ENCODE measurements around the gene PMCH.
"Not testable (repeated sequence)": the region's sequence is repeated elsewhere in the genome, so short reads cannot be mapped to it uniquely, and the experiment has no call there.

PMCH gene

GRCh38 chr12:102197789-102198188, at the start of gene PMCH:
PMCH (minus strand) TSS chr12:102197833; CDS start chr12:102197770, 63 bp downstream.
- no peak for DNase-seq (ENCODE audit: low read depth)

- not testable (repeated sequence) for DNase-seq (ENCODE audit: low read depth)
Observed at GRCh38 chr12:102240859-102241258, 43.2 kb upstream of the PMCH start.

- no peak for DNase-seq (ENCODE audit: low read depth)
Observed at GRCh38 chr12:102234599-102234998, 37.0 kb upstream of the PMCH start.

GRCh38 chr12:102232446-102232845, 34.8 kb upstream of the PMCH start:
- peak; percentile 63 for DNase-seq (ENCODE audit: low read depth)

- DNase-seq (ENCODE audit: low read depth) = no peak
Observed at GRCh38 chr12:102232036-102232435, 34.4 kb upstream of the PMCH start.

- no peak for DNase-seq (ENCODE audit: low read depth)
Observed at GRCh38 chr12:102227954-102228353, 30.3 kb upstream of the PMCH start.

GRCh38 chr12:102220736-102221135, 23.1 kb upstream of the PMCH start:
- DNase-seq (ENCODE audit: low read depth) = no peak

- DNase-seq (ENCODE audit: low read depth) = peak; percentile 20
Observed at GRCh38 chr12:102215992-102216691, 18.5 kb upstream of the PMCH start.

- no peak for DNase-seq (ENCODE audit: low read depth)
Observed at GRCh38 chr12:102204025-102204424, 6.4 kb upstream of the PMCH start.

- DNase-seq (ENCODE audit: low read depth) = no peak
Observed at GRCh38 chr12:102202556-102202955, 4.9 kb upstream of the PMCH start.

GRCh38 chr12:102201436-102202061, 3.9 kb upstream of the PMCH start:
- DNase-seq (ENCODE audit: low read depth) = no peak

- DNase-seq (ENCODE audit: low read depth) = no peak
Observed at GRCh38 chr12:102195826-102196225, 1.8 kb downstream of the PMCH start.

GRCh38 chr12:102182635-102183034, 15.0 kb downstream of the PMCH start:
- no peak for DNase-seq (ENCODE audit: low read depth)

- no peak for DNase-seq (ENCODE audit: low read depth)
Observed at GRCh38 chr12:102174761-102175160, 22.9 kb downstream of the PMCH start.

- no peak for DNase-seq (ENCODE audit: low read depth)
Observed at GRCh38 chr12:102174117-102174516, 23.5 kb downstream of the PMCH start.

GRCh38 chr12:102172436-102172835, 25.2 kb downstream of the PMCH start:
- DNase-seq (ENCODE audit: low read depth) = peak; percentile 80

- no peak for DNase-seq (ENCODE audit: low read depth)
Observed at GRCh38 chr12:102171951-102172350, 25.7 kb downstream of the PMCH start.

GRCh38 chr12:102169922-102170621, 27.6 kb downstream of the PMCH start:
- DNase-seq (ENCODE audit: low read depth) = no peak

GRCh38 chr12:102167821-102168604, 29.6 kb downstream of the PMCH start:
- peak; percentile 27 for DNase-seq (ENCODE audit: low read depth)

- no peak for DNase-seq (ENCODE audit: low read depth)
Observed at GRCh38 chr12:102163383-102163782, 34.2 kb downstream of the PMCH start.

- DNase-seq (ENCODE audit: low read depth) = not testable (repeated sequence)
Observed at GRCh38 chr12:102155206-102155605, 42.4 kb downstream of the PMCH start.

GRCh38 chr12:102147062-102147587, 50.5 kb downstream of the PMCH start:
- not testable (repeated sequence) for DNase-seq (ENCODE audit: low read depth)
